Prostate gland (tissue), 2 donors: ENCODE results near the gene DUSP14. TPM values are rescaled to one million over a fixed set of nuclear protein-coding genes. Genes with fewer than 3 reads are reported as not detected.
A peak's percentile ranks its signal among the peaks of the same experiment; 100 is the strongest.
"Not testable (repeated sequence)": the region's sequence is repeated elsewhere in the genome, so short reads cannot be mapped to it uniquely, and the experiment has no call there.

Experiments
- DNase-seq: peaks from one replicate; pipeline ENCODE4 v3.0.0-alpha.2; 2019; ENCODE audit warnings: low spot score
- H3K27ac ChIP-seq, 2 donors: fragments of 200-600 bp; sonication (generic); 2 replicates each; pipeline ENCODE4 v1.5.1; 2017 to 2019
- H3K27me3 ChIP-seq: fragments of 200-600 bp; sonication (generic); replicated peaks from 2 replicates; pipeline ENCODE4 v1.5.1; 2019; ENCODE audit not compliant: insufficient read depth
- H3K36me3 ChIP-seq, 2 donors: fragments of 200-600 bp; sonication (generic); 1 replicate in 1 of 2; 2 replicates in 1 of 2; pipeline versions ENCODE4 v1.5.1 to v1.8.1; 2017 to 2019
- H3K4me1 ChIP-seq: fragments of 200-600 bp; sonication (generic); replicated peaks from 2 replicates; pipeline ENCODE4 v1.5.1; 2019
- H3K4me3 ChIP-seq, 2 donors: fragments of 200-600 bp; sonication (generic); 2 replicates each; pipeline ENCODE4 v1.5.1; 2017 to 2019
- H3K9me3 ChIP-seq: fragments of 200-600 bp; sonication (generic); 2 replicates; pipeline ENCODE4 v1.5.1; 2017
- POLR2A ChIP-seq: fragments of 450-650 bp; IDR thresholded peaks from one replicate; pipeline ENCODE4 v1.6.1; 2016; ENCODE audit warnings: antibody characterized with exemption, mild to moderate bottlenecking
- POLR2AphosphoS5 ChIP-seq: sonication (generic); formaldehyde crosslinking; IDR thresholded peaks from one replicate; pipeline ENCODE4 v1.6.1; 2017; ENCODE audit warnings: antibody characterized with exemption
- WGBS: methylation state at CpG from one replicate; pipeline ENCODE4 v1.1.5; 2018; 5-methylcytosine and 5-hydroxymethylcytosine counted together
- intact Hi-C: fragments of 100-400 bp; cut with DNase I; formaldehyde crosslinking; loops from one replicate; pipeline ENCODE4 v1.14.2; 2022
- total RNA-seq, 2 donors: library from RNA; depleted of rRNA; stranded (reverse); fragments of >200 nt; gene quantifications; one replicate each; pipeline ENCODE4 v1.1.0, GENCODE V29; 2016
- TF ChIP-seq, protein P1 (sequence below), 4 experiments: fragments of 200-600 bp in 2 of 4; fragments of 450-650 bp in 2 of 4; sonication (generic) in 2 of 4; IDR thresholded peaks; 1 replicate in 3 of 4; 2 replicates in 1 of 4; pipeline ENCODE4 v1.5.1; 2016 to 2019; ENCODE audit warnings: antibody characterized with exemption in 4 of 4, mild to moderate bottlenecking in 2 of 4, moderate library complexity in 2 of 4

Gene DUSP14
- total RNA-seq, 2 donors from 2014 or later: 28.7 to 31.0 TPM

- TF ChIP-seq POLR2AphosphoS5: peak; percentile 95
- no peak for TF ChIP-seq POLR2A
- TF ChIP-seq, protein P1, sequence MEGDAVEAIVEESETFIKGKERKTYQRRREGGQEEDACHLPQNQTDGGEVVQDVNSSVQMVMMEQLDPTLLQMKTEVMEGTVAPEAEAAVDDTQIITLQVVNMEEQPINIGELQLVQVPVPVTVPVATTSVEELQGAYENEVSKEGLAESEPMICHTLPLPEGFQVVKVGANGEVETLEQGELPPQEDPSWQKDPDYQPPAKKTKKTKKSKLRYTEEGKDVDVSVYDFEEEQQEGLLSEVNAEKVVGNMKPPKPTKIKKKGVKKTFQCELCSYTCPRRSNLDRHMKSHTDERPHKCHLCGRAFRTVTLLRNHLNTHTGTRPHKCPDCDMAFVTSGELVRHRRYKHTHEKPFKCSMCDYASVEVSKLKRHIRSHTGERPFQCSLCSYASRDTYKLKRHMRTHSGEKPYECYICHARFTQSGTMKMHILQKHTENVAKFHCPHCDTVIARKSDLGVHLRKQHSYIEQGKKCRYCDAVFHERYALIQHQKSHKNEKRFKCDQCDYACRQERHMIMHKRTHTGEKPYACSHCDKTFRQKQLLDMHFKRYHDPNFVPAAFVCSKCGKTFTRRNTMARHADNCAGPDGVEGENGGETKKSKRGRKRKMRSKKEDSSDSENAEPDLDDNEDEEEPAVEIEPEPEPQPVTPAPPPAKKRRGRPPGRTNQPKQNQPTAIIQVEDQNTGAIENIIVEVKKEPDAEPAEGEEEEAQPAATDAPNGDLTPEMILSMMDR (IDR thresholded peaks at IDR 0.05): no peak
- Histone ChIP-seq H3K27me3 (no peaks in the 10 kb centered on the region), H3K36me3 (no peaks in the 10 kb centered on the region), H3K4me1 (peaks cover 12% of the 10 kb centered on the region), H3K4me3 (no peak overlapping the region), H3K27ac (peak overlapping the region; percentile 64 to 65), H3K9me3 (no peaks in the 10 kb centered on the region)
- peak; percentile 79 for DNase-seq
- intact Hi-C loops: no loop called here
- 48% methylated on average over 6 of the region's 6 CpGs for WGBS
These were observed 39.6 kb upstream of the DUSP14 start for GRCh38 chr17:37450112-37450511.

GRCh38 chr17:37457801-37458200, 31.9 kb upstream of the DUSP14 start:
- H3K27me3 ChIP-seq, H3K4me3 ChIP-seq, H3K9me3 ChIP-seq, H3K36me3 ChIP-seq, DNase-seq, intact Hi-C loops, H3K27ac ChIP-seq, H3K4me1 ChIP-seq: not testable (repeated sequence)
- 82% methylated on average over 3 of the region's 3 CpGs for WGBS

GRCh38 chr17:37458805-37459204, 30.9 kb upstream of the DUSP14 start:
- Histone ChIP-seq H3K27me3 (no peaks in the 10 kb centered on the region), H3K36me3 (no peaks in the 10 kb centered on the region), H3K4me1 (no peaks in the 10 kb centered on the region), H3K9me3 (no peaks in the 10 kb centered on the region), H3K4me3 (no peak overlapping the region), H3K27ac (no peak overlapping the region)
- DNase-seq: no peak
- intact Hi-C loops: no loop called here
- TF ChIP-seq POLR2A (no peak), POLR2AphosphoS5 (no peak)
- TF ChIP-seq, protein P1 (IDR thresholded peaks at IDR 0.05): no peak
- 96% methylated on average over 3 of the region's 3 CpGs for WGBS

DNA sequence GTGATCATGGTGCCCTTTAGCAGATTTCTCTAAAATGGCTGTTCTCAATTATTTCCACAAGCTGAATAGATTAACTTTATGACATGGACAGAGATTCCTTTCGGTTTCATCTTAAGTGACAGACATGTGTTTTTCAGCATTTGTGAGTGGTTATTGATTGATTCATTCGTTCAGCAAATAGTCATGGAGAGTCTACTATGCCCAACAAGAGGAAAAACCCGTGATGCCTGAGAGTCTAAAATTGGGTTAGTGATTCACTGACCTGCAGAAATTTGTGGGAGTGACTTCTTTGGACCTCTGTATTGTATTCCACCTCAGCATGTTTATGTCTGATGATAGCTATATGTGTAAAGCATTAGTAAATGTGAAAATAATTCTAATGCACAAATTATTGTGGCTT, 28.0 kb upstream of the DUSP14 start:
- intact Hi-C loops: no loop called here
- WGBS: 88% methylated on average over 3 of the region's 3 CpGs
- no peak overlapping the region for H3K4me3 ChIP-seq
- H3K4me1 ChIP-seq: no peaks in the 10 kb centered on the region
- TF ChIP-seq, protein P1 (IDR thresholded peaks at IDR 0.05): no peak
- no peak for TF ChIP-seq POLR2A
- TF ChIP-seq POLR2AphosphoS5: no peak
- no peaks in the 10 kb centered on the region for H3K36me3 ChIP-seq
- no peak overlapping the region for H3K27ac ChIP-seq
- no peaks in the 10 kb centered on the region for H3K27me3 ChIP-seq
- no peak for DNase-seq
- H3K9me3 ChIP-seq: no peaks in the 10 kb centered on the region

DNA sequence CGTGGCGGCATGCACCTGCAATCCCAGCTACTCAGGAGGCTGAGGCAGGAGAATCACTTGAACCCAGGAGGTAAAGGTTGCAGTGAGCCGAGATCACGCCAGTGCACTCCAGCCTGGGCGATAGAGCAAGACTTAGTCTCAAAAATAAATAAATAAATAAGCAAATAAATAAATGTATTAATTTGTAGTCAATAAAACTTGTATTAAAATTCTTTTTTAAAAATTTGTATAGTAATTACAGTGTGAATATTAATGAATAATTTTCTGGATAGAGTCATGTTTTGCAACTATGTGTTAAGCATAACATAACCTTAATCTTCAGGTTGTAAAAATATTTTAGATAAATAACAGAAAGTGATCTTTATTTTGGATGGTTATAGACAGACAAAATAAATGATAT, 27.2 kb upstream of the DUSP14 start:
- Histone ChIP-seq H3K36me3 (no peaks in the 10 kb centered on the region), H3K27ac (no peak overlapping the region), H3K27me3 (no peaks in the 10 kb centered on the region), H3K4me1 (no peaks in the 10 kb centered on the region), H3K4me3 (no peak overlapping the region), H3K9me3 (no peaks in the 10 kb centered on the region)
- no peak for DNase-seq
- TF ChIP-seq POLR2AphosphoS5 (no peak), POLR2A (no peak)
- TF ChIP-seq, protein P1 (IDR thresholded peaks at IDR 0.05): no peak
- intact Hi-C loops: no loop called here
- WGBS: 96% methylated on average over 5 of the region's 5 CpGs
